GM23338 (cell line): ENCODE measurements around the gene BANF1.

Experiments used
- CTCF ChIP-seq, 2 experiments: fragments of 200-600 bp in 1 of 2; sonication (generic) in 1 of 2; conservative IDR thresholded peaks; 2 replicates each; pipeline versions ENCODE4 v1.5.1 to v1.6.1; 2016 to 2017; ENCODE audit warnings: antibody characterized with exemption in 2 of 2, low read depth in 2 of 2, mild to moderate bottlenecking in 2 of 2, moderate library complexity in 1 of 2
- EZH2 ChIP-seq: fragments of 200-600 bp; sonication (generic); IDR thresholded peaks from one replicate; pipeline ENCODE4 v1.8.0; 2017; ENCODE audit warnings: antibody characterized with exemption, mild to moderate bottlenecking, low read depth; ENCODE audit not compliant: unreplicated experiment
- EZH2phosphoT487 ChIP-seq: fragments of 200-600 bp; sonication (generic); IDR thresholded peaks from one replicate; pipeline ENCODE4 v1.8.1; 2018; ENCODE audit warnings: antibody characterized with exemption; ENCODE audit not compliant: unreplicated experiment
- JUNB ChIP-seq: IDR thresholded peaks from one replicate; pipeline ENCODE4 v1.6.1; 2016; ENCODE audit warnings: antibody characterized with exemption; ENCODE audit not compliant: unreplicated experiment
- POLR2AphosphoS5 ChIP-seq: IDR thresholded peaks from 2 replicates; pipeline ENCODE4 v1.6.1; 2016; ENCODE audit warnings: antibody characterized with exemption, low read depth
- ZNF462 ChIP-seq: fragments of 250-450 bp; sonication (Bioruptor Pico); IDR thresholded peaks from 2 replicates; pipeline ENCODE4 v1.5.0; 2020; ENCODE audit warnings: mild to moderate bottlenecking, moderate library complexity

GRCh38 chr11:65983589-65983987 is 18.7 kb upstream of the BANF1 start:
- no peak for TF ChIP-seq CTCF (conservative IDR thresholded peaks at IDR 0.05; ENCODE audit: low read depth in 2 of 2)
- TF ChIP-seq JUNB: no peak
- TF ChIP-seq POLR2AphosphoS5: no peak
- no peak for TF ChIP-seq EZH2
- no peak for TF ChIP-seq EZH2phosphoT487
- no peak for TF ChIP-seq ZNF462 (CRISPR knock-in tag)
